B cell (primary cell): ENCODE results near the gene TAF4. TPM values are rescaled to one million over a fixed set of nuclear protein-coding genes. Genes with fewer than 3 reads are reported as not detected.

ENCODE experiments used
- ATAC-seq: fragments of 200-7000 bp; cut with Tn5 transposase; one replicate; pipeline ENCODE4 v1.10.0; 2021; ENCODE audit warnings: low read depth, mild to moderate bottlenecking, moderate number of reproducible peaks, moderate library complexity
- CTCF ChIA-PET: fragments of 350-600 bp; sonication (Branson Sonifier 250); formaldehyde crosslinking; loops from one replicate; lab custom pipeline; 2021; ENCODE audit warnings: antibody characterized with exemption, inconsistent platforms; lab: Charles Lee
- POLR2A ChIA-PET: fragments of 350-600 bp; sonication (Branson Sonifier 250); formaldehyde crosslinking; loops from one replicate; lab custom pipeline; 2021; ENCODE audit warnings: antibody characterized with exemption; lab: Charles Lee
- DNase-seq: peaks from one replicate; pipeline ENCODE4 v3.0.0; 2013
- H2AFZ ChIP-seq: 2 replicates; pipeline ENCODE4 v1.6.1; 2012; ENCODE audit warnings: mild to moderate bottlenecking, low read depth, low read length; ENCODE audit not compliant: insufficient read depth, poor library complexity, severe bottlenecking
- H3K27ac ChIP-seq, 2 donors: 1 replicate in 1 of 2; 2 replicates in 1 of 2; pipeline ENCODE4 v1.5.1; 2012 to 2013; ENCODE audit warnings: low read length in 2 of 2, mild to moderate bottlenecking in 2 of 2, moderate library complexity in 1 of 2
- H3K27me3 ChIP-seq, 4 experiments: fragments of 200-600 bp in 1 of 4; sonication (generic) in 1 of 4; replicated peaks in 1 of 4; 1 replicate in 2 of 4; 2 replicates in 2 of 4; pipeline versions ENCODE4 v1.6.1 to v1.7.0; 2013 to 2016; ENCODE audit warnings: low read length in 3 of 4, mild to moderate bottlenecking in 2 of 4, mixed read lengths in 1 of 4, moderate library complexity in 1 of 4; ENCODE audit not compliant: insufficient read depth in 4 of 4, control insufficient read depth in 3 of 4; ENCODE audit errors: control extremely low read depth in 1 of 4
- H3K36me3 ChIP-seq, 2 experiments: replicated peaks in 1 of 2; 1 replicate in 1 of 2; 2 replicates in 1 of 2; pipeline versions ENCODE4 v1.6.1 to v1.7.1; 2013; ENCODE audit warnings: low read length in 1 of 2; ENCODE audit not compliant: insufficient read depth in 2 of 2, control insufficient read depth in 1 of 2; ENCODE audit errors: control extremely low read depth in 1 of 2, extremely low read depth in 1 of 2
- H3K4me1 ChIP-seq, 2 donors: fragments of 200-600 bp in 1 of 2; sonication (generic) in 1 of 2; 1 replicate in 1 of 2; 2 replicates in 1 of 2; pipeline versions ENCODE4 v1.5.1 to v1.6.1; 2013 to 2017; ENCODE audit warnings: low read length in 2 of 2; ENCODE audit not compliant: control insufficient read depth in 2 of 2, insufficient read depth in 2 of 2
- H3K4me2 ChIP-seq: replicated peaks from 2 replicates; pipeline ENCODE3; 2012; ENCODE audit warnings: mild to moderate bottlenecking, low read depth, low read length; ENCODE audit not compliant: poor library complexity, severe bottlenecking
- H3K4me3 ChIP-seq, 5 experiments: fragments of 200-600 bp in 1 of 5; sonication (generic) in 1 of 5; 1 replicate in 3 of 5; 2 replicates in 2 of 5; pipeline versions ENCODE4 v1.5.1 to v1.7.0; 2011 to 2016; ENCODE audit warnings: low read length in 4 of 5, mild to moderate bottlenecking in 4 of 5, low read depth in 2 of 5, control low read depth in 1 of 5, moderate library complexity in 1 of 5; ENCODE audit not compliant: insufficient read depth in 1 of 5; ENCODE audit errors: control extremely low read depth in 1 of 5, extremely low read depth in 1 of 5
- H3K79me2 ChIP-seq: fragments of 200-600 bp; sonication (generic); one replicate; pipeline ENCODE4 v1.6.0; 2016; ENCODE audit warnings: low read length; ENCODE audit not compliant: control insufficient read depth, insufficient read depth
- H3K9ac ChIP-seq: fragments of 200-600 bp; sonication (generic); 2 replicates; pipeline ENCODE4 v1.6.1; 2017; ENCODE audit warnings: mild to moderate bottlenecking, low read length, moderate library complexity
- H3K9me3 ChIP-seq, 3 donors: one replicate each; pipeline versions ENCODE4 v1.6.1 to v1.7.1; 2013; ENCODE audit warnings: low read length in 2 of 3; ENCODE audit not compliant: control insufficient read depth in 2 of 3, insufficient read depth in 1 of 3; ENCODE audit errors: control extremely low read depth in 1 of 3
- H4K20me1 ChIP-seq: 2 replicates; pipeline ENCODE4 v1.6.0; 2012; ENCODE audit warnings: mild to moderate bottlenecking, low read length; ENCODE audit not compliant: insufficient read depth, control insufficient read depth, poor library complexity, severe bottlenecking
- H3K27ac Mint-ChIP-seq: one replicate; pipeline ENCODE4 v1.8.0; 2021; ENCODE audit warnings: mixed read lengths
- H3K27me3 Mint-ChIP-seq: one replicate; pipeline ENCODE4 v1.8.0; 2021; ENCODE audit warnings: mixed read lengths
- H3K4me1 Mint-ChIP-seq: one replicate; pipeline ENCODE4 v1.8.0; 2021; ENCODE audit warnings: mixed read lengths
- H3K4me3 Mint-ChIP-seq: one replicate; pipeline ENCODE4 v1.8.0; 2021; ENCODE audit warnings: mixed read lengths
- H3K9me3 Mint-ChIP-seq: one replicate; pipeline ENCODE4 v1.8.0; 2022; ENCODE audit warnings: mixed read lengths; ENCODE audit not compliant: insufficient read depth
- CTCF ChIP-seq: fragments of 200-600 bp; IDR thresholded peaks from one replicate; pipeline ENCODE4 v1.8.0; 2022; ENCODE audit warnings: antibody characterized with exemption, mild to moderate bottlenecking
- EZH2 ChIP-seq: IDR thresholded peaks from 2 replicates; pipeline ENCODE4 v1.6.1; 2012; ENCODE audit warnings: borderline replicate concordance, low read depth, mild to moderate bottlenecking, moderate library complexity, low read length; ENCODE audit not compliant: insufficient read depth, poor library complexity, severe bottlenecking
- WGBS: methylation state at CpG from one replicate; pipeline ENCODE4 v1.1.5; 2013; ENCODE audit warnings: missing lambda C conversion rate; ENCODE audit not compliant: insufficient coverage; 5-methylcytosine and 5-hydroxymethylcytosine counted together
- intact Hi-C: fragments of 100-400 bp; cut with micrococcal nuclease; formaldehyde crosslinking; loops from one replicate; pipeline ENCODE4 v1.10.0; 2022
- polyA plus RNA-seq: library from polyadenylated mRNA; depleted of rRNA; stranded (reverse); fragments of >200 nt; gene quantifications from 2 replicates; pipeline ENCODE4 v1.2.3, GENCODE V29; 2012
- total RNA-seq, 2 donors: library from RNA; stranded (reverse); fragments of 120-200 nt in 1 of 2; gene quantifications; 1 replicate in 1 of 2; 2 replicates in 1 of 2; pipeline versions ENCODE4 v1.2.3 to v1.2.4, GENCODE V29; 2013 to 2022

Gene TAF4
- total and polyA plus RNA-seq, 2 donors (not counting 1 experiment from before 2014, with no cell fraction given): 13.9 to 39.5 TPM

- CTCF ChIA-PET: no interaction called here
- peaks cover 35% of the 10 kb centered on the region for H3K4me1 Mint-ChIP-seq
- no peaks in the 10 kb centered on the region for H3K9me3 Mint-ChIP-seq
- ATAC-seq (no peak), DNase-seq (no peak)
- WGBS: 99% methylated on average over 9 of the region's 15 CpGs
- no peaks in the 10 kb centered on the region for H3K27me3 Mint-ChIP-seq
- H3K36me3 ChIP-seq: no peaks in the 10 kb centered on the region
- peaks cover 10% of the 10 kb centered on the region in 2 donors for H3K4me1 ChIP-seq
- no peak overlapping the region for H3K27ac ChIP-seq
- H2AFZ ChIP-seq: no peak overlapping the region
- H3K27me3 ChIP-seq: no peaks in the 10 kb centered on the region
- no peaks in the 10 kb centered on the region for H3K9me3 ChIP-seq
- H3K9ac ChIP-seq: no peak overlapping the region
- peaks cover 86% of the 10 kb centered on the region for H4K20me1 ChIP-seq
- no peak overlapping the region for H3K4me2 ChIP-seq
- no peak overlapping the region for H3K4me3 Mint-ChIP-seq
- peaks cover 95% of the 10 kb centered on the region for H3K79me2 ChIP-seq
- TF ChIP-seq CTCF (no peak), EZH2 (no peak)
- intact Hi-C loops: no loop called here
- H3K27ac Mint-ChIP-seq: no peak overlapping the region
- POLR2A ChIA-PET: no interaction called here
- no peak overlapping the region for H3K4me3 ChIP-seq
Measured at GRCh38 chr20:62046431-62046830, 19.2 kb downstream of the TAF4 start.

GRCh38 chr20:62045529-62046285 is 20.0 kb downstream of the TAF4 start:
- Histone ChIP-seq H3K4me3 (no peak overlapping the region), H3K79me2 (peaks cover 95% of the 10 kb centered on the region), H3K4me2 (no peak overlapping the region), H3K9me3 (no peaks in the 10 kb centered on the region), H3K9ac (no peak overlapping the region), H3K36me3 (no peaks in the 10 kb centered on the region), H3K27me3 (no peaks in the 10 kb centered on the region), H3K27ac (no peak overlapping the region), H4K20me1 (peaks cover 86% of the 10 kb centered on the region), H2AFZ (no peak overlapping the region), H3K4me1 (peaks cover 3% of the 10 kb centered on the region in 2 donors)
- intact Hi-C loops: no loop called here
- TF ChIP-seq EZH2: no peak
- Mint-ChIP-seq H3K27ac (no peak overlapping the region), H3K9me3 (no peaks in the 10 kb centered on the region), H3K4me1 (peaks cover 32% of the 10 kb centered on the region), H3K4me3 (no peak overlapping the region), H3K27me3 (no peaks in the 10 kb centered on the region)
- 80% methylated on average over 19 of the region's 22 CpGs for WGBS
- POLR2A ChIA-PET: no interaction called here
- CTCF ChIA-PET: no interaction called here
- ATAC-seq (no peak), DNase-seq (no peak)
